ENCODE measurements around the gene RGS6.

RGS6 gene

DNA sequence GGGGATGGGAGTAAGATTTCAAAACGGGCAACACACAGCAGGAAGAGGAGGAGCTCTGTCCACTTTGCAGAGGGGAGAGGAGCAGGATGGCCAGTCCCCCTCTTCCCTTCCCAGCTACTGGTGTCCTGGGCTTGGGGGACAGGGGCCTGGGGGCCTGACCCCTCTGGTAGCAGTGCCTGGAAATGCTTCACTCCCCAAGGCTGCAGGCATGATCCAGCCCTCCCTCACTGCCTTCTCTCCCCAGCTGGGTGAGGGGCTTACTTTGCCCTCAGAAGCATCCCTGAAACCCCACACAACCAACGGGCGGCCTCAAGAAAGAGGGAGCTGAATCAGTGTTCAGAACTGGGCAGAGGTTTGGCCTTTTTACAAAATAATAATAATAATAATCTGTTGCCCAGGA lies 682.1 kb downstream of the RGS6 start:
- DNase-seq: no peak

DNA sequence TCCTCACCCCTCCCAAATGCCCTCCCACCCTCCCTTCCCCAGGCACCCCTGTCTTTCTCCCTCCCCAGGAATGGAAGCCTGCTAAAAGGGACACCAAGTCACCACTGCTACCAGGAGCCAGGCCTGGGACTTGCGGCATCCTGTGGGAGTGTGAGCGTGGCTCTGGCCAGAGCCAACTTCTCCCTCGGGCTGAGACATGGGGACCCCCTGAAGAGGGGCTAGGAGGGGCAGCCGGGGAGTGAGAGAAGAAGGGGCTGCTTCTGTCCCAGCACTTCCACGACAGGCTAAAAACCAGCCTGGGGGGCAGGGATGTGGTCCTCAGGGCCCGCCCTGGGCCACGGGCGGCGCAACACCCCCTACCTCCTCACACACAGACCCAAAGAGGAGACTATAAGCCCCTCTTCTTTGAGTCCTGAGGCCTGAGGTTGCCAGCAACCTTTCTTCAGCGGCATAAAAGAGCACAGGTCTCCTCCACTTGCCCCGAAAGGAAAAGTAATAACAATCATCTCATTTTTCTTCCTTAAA lies 682.7 kb downstream of the RGS6 start:
- DNase-seq: no peak

GRCh38 chr14:72615451-72616121 lies 683.4 kb downstream of the RGS6 start:
- DNase-seq: no peak
